ENCODE results near the gene TGFBR3. TPM values are rescaled to one million over a fixed set of nuclear protein-coding genes. Genes with fewer than 3 reads are reported as not detected.

The TGFBR3 gene
- total RNA-seq, 2 experiments from 2014 or later: 5.5 to 7.5 TPM

GRCh38 chr1:91680556-91681155 is 205.3 kb downstream of the TGFBR3 start:
- CTCF ChIA-PET: interaction anchor here (0.8 to 1.2 kb wide), 3 partner anchors 14 to 206 kb away, joined by 3 to 4 read pairs (median 3); partner anchors contain the start of gene TGFBR3
- no peak for TF ChIP-seq CTCF (IDR thresholded peaks at IDR 0.05)
- POLR2A ChIA-PET: no interaction called here
- intact Hi-C loops (cut with micrococcal nuclease): no loop called here
- DNase-seq (no peak), ATAC-seq (no peak)
- Mint-ChIP-seq H3K9me3 (no peaks in the 10 kb centered on the region), H3K27me3 (no peaks in the 10 kb centered on the region), H3K4me1 (ENCODE audit: low read depth) (peaks cover 13% of the 10 kb centered on the region), H3K4me3 (no peak overlapping the region), H3K27ac (no peak overlapping the region), H3K36me3 (ENCODE audit: low read depth) (peaks cover 3% of the 10 kb centered on the region)

GRCh38 chr1:91679446-91679845 is 206.5 kb downstream of the TGFBR3 start:
- Mint-ChIP-seq H3K27ac (no peak overlapping the region), H3K9me3 (no peaks in the 10 kb centered on the region), H3K4me3 (no peak overlapping the region), H3K36me3 (ENCODE audit: low read depth) (peaks cover 3% of the 10 kb centered on the region), H3K4me1 (ENCODE audit: low read depth) (peaks cover 5% of the 10 kb centered on the region), H3K27me3 (no peaks in the 10 kb centered on the region)
- ChIA-PET POLR2A (interaction anchor here (0.8 to 1.4 kb wide), 2 partner anchors 12 to 50 kb away, joined by 3 read pairs; no protein-coding TSS in a partner anchor), CTCF (interaction anchor here (0.9 kb wide), 1 partner anchor 167 kb away, joined by 3 read pairs; no protein-coding TSS in a partner anchor)
- no peak for TF ChIP-seq CTCF (IDR thresholded peaks at IDR 0.05)
- intact Hi-C loops (cut with micrococcal nuclease): no loop called here
- no peak for DNase-seq
- no peak for ATAC-seq

GRCh38 chr1:91676030-91676429 is 209.9 kb downstream of the TGFBR3 start:
- Mint-ChIP-seq H3K27me3 (no peaks in the 10 kb centered on the region), H3K9me3 (no peaks in the 10 kb centered on the region), H3K27ac (no peak overlapping the region), H3K36me3 (ENCODE audit: low read depth) (no peaks in the 10 kb centered on the region), H3K4me3 (no peak overlapping the region), H3K4me1 (ENCODE audit: low read depth) (peaks cover 26% of the 10 kb centered on the region)
- intact Hi-C loops (cut with micrococcal nuclease): no loop called here
- TF ChIP-seq CTCF (IDR thresholded peaks at IDR 0.05): no peak
- ChIA-PET POLR2A (no interaction called here), CTCF (no interaction called here)
- no peak for DNase-seq
- ATAC-seq: no peak

- ATAC-seq (peak; percentile 72), DNase-seq (no peak)
- intact Hi-C loops (cut with micrococcal nuclease): no loop called here
- ChIA-PET POLR2A (interaction anchor here (0.8 kb wide), 1 partner anchor 1854 kb away, joined by 5 read pairs; no protein-coding TSS in a partner anchor), CTCF (no interaction called here)
- TF ChIP-seq CTCF (IDR thresholded peaks at IDR 0.05): no peak
- Mint-ChIP-seq H3K4me3 (no peak overlapping the region), H3K9me3 (peaks cover 2% of the 10 kb centered on the region), H3K4me1 (ENCODE audit: low read depth) (peaks cover 26% of the 10 kb centered on the region), H3K27me3 (peaks cover 1% of the 10 kb centered on the region), H3K36me3 (ENCODE audit: low read depth) (no peaks in the 10 kb centered on the region), H3K27ac (no peak overlapping the region)
Observed at GRCh38 chr1:91674107-91674506, 211.8 kb downstream of the TGFBR3 start.

GRCh38 chr1:91673613-91674012 is 212.3 kb downstream of the TGFBR3 start:
- peaks cover 26% of the 10 kb centered on the region for H3K4me1 Mint-ChIP-seq (ENCODE audit: low read depth)
- CTCF ChIA-PET: no interaction called here
- POLR2A ChIA-PET: interaction anchor here (0.8 kb wide), 1 partner anchor 1854 kb away, joined by 5 read pairs; no protein-coding TSS in a partner anchor
- no peak overlapping the region for H3K27ac Mint-ChIP-seq
- H3K4me3 Mint-ChIP-seq: no peak overlapping the region
- ATAC-seq (no peak), DNase-seq (no peak)
- H3K36me3 Mint-ChIP-seq (ENCODE audit: low read depth): no peaks in the 10 kb centered on the region
- no peak for TF ChIP-seq CTCF (IDR thresholded peaks at IDR 0.05)
- peaks cover 1% of the 10 kb centered on the region for H3K27me3 Mint-ChIP-seq
- H3K9me3 Mint-ChIP-seq: peaks cover 2% of the 10 kb centered on the region
- intact Hi-C loops (cut with micrococcal nuclease): no loop called here

All from activated CD8-positive, alpha-beta T cell treated with anti-CD3 and anti-CD28 coated beads for 36 hours (primary cell).